ENCODE data around the gene CCDC60. TPM values are rescaled to one million over a fixed set of nuclear protein-coding genes. Genes with fewer than 3 reads are reported as not detected.

CCDC60 gene
- total and polyA plus RNA-seq, 8 donors, result 4.1 TPM; not detected in 7

DNA sequence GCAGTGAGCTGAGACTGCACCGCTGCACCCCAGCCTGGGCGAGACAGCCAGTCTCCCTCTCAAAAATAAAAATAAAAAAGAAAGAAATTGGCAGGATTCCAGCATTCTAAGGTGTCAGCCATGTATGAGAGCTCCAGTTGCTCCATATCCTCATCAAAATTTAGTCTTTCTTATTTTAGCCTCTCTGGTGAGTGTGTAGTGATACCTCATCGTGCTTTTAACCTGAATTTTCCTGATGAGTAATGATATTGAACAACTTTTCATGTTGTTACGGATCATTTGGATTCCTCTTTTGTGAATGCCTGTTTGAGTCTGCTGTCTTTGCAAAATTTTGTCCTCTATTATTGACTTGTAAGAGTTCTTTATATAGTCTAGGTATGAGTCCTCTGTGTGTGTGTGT lies 28.5 kb downstream of the CCDC60 start:
- H3K27me3 ChIP-seq, result no peaks in the 10 kb centered on the region
- WGBS, 5 donors, result 76 to 87% (median 82%) methylated on average over 4 of the region's 4 CpGs
- no peak for TF ChIP-seq POLR2A (IDR thresholded peaks at IDR 0.05)
- TF ChIP-seq POLR2AphosphoS5 (IDR thresholded peaks at IDR 0.05), result no peak
- TF ChIP-seq EP300 (IDR thresholded peaks at IDR 0.05), result no peak
- TF ChIP-seq, protein P1, sequence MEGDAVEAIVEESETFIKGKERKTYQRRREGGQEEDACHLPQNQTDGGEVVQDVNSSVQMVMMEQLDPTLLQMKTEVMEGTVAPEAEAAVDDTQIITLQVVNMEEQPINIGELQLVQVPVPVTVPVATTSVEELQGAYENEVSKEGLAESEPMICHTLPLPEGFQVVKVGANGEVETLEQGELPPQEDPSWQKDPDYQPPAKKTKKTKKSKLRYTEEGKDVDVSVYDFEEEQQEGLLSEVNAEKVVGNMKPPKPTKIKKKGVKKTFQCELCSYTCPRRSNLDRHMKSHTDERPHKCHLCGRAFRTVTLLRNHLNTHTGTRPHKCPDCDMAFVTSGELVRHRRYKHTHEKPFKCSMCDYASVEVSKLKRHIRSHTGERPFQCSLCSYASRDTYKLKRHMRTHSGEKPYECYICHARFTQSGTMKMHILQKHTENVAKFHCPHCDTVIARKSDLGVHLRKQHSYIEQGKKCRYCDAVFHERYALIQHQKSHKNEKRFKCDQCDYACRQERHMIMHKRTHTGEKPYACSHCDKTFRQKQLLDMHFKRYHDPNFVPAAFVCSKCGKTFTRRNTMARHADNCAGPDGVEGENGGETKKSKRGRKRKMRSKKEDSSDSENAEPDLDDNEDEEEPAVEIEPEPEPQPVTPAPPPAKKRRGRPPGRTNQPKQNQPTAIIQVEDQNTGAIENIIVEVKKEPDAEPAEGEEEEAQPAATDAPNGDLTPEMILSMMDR (IDR thresholded peaks at IDR 0.05), result no peak
- H3K4me1 ChIP-seq, result peaks cover 0 to 8% (median 4%) of the 10 kb centered on the region in 4 donors
- no peak overlapping the region for H3K4me3 ChIP-seq
- intact Hi-C loops (cut with DNase I; ENCODE audit: low total_unique reads), result no loop called here
- no peaks in the 10 kb centered on the region for H3K36me3 ChIP-seq
- no peaks in the 10 kb centered on the region for H3K9me3 ChIP-seq
- DNase-seq, result no peak
- H3K27ac ChIP-seq, result no peak overlapping the region

DNA sequence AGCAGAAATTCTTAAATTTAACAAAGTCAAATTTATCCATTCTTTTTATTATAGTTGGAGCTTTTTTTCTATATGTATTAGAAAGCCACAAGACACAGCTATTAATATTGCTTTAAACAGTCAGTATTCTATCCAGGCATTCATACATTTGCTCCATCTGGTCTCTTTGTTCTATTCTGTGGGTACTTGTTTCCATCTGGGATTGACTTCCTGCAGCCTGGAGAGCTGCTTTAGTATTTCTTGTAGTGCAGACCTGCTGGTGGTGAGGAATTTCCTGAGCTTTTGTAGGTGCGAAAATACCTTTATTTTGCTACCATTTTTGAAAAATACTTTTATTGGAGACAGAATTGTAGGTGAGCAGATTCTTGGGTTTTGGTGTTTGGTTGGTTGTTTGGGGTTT lies 29.0 kb downstream of the CCDC60 start:
- TF ChIP-seq EP300 (IDR thresholded peaks at IDR 0.05), result no peak
- TF ChIP-seq POLR2A (IDR thresholded peaks at IDR 0.05), result no peak
- WGBS, 5 donors, result 64 to 75% (median 73%) methylated on average over 1 of the region's 1 CpG
- H3K27ac ChIP-seq, result no peak overlapping the region

DNA sequence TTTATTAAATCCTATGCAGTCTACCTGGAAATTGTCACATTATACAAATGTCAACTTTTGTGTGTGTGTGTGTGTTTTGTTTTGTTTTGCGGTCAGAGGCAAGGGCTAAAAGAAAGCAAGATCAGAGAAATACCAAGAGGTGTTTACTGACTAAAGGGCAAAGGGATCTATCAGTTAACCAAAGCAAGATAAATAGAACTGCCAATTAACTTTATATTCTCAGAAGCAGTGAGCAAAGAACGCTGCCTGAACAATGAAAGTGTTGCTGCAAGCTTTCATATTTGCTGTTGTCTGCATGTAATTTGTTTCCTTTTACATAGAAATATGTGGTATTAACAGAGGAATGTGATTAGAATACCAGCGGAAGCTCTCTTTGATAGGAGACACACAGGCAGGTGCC lies 30.9 kb downstream of the CCDC60 start:
- Histone ChIP-seq H3K36me3 (no peaks in the 10 kb centered on the region), H3K27me3 (no peaks in the 10 kb centered on the region), H3K4me3 (no peak overlapping the region), H3K4me1 (peaks cover 0 to 23% (median 4%) of the 10 kb centered on the region in 4 donors), H3K27ac (no peak overlapping the region), H3K9me3 (no peaks in the 10 kb centered on the region)
- no peak for DNase-seq
- TF ChIP-seq POLR2AphosphoS5 (IDR thresholded peaks at IDR 0.05) (no peak), POLR2A (IDR thresholded peaks at IDR 0.05) (no peak), EP300 (IDR thresholded peaks at IDR 0.05) (no peak)
- TF ChIP-seq, protein P1 (IDR thresholded peaks at IDR 0.05), result no peak
- 23 to 42% (median 26%) methylated on average over 3 of the region's 3 CpGs for WGBS, 5 donors
- intact Hi-C loops (cut with DNase I; ENCODE audit: low total_unique reads), result no loop called here

More for the DNA sequence above, 29.0 kb downstream of the CCDC60 start:
- no peak for DNase-seq
- Histone ChIP-seq H3K4me1 (peaks cover 0 to 8% (median 4%) of the 10 kb centered on the region in 4 donors), H3K9me3 (no peaks in the 10 kb centered on the region), H3K4me3 (no peak overlapping the region), H3K27me3 (no peaks in the 10 kb centered on the region), H3K36me3 (no peaks in the 10 kb centered on the region)
- intact Hi-C loops (cut with DNase I; ENCODE audit: low total_unique reads), result no loop called here

DNA sequence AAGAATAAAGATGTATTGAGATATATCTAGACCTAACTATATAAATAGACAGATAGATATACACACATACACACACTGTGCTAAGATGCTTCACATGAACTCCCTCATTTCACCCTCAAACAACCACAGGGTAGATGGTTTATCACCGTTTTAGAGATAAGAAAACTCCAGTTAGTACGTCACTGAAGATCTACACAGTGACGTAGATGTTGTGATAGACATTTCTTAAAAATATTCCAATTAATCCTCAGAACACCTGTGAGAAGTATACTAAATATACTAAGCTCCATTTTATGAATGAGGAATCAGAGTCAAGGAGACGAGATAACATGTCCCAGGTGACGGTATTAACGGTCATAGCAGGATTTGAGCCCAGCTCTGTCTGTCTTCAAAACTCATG lies 31.5 kb downstream of the CCDC60 start:
- Histone ChIP-seq H3K36me3 (no peaks in the 10 kb centered on the region), H3K4me1 (peaks cover 0 to 24% (median 4%) of the 10 kb centered on the region in 4 donors), H3K27ac (no peak overlapping the region), H3K9me3 (no peaks in the 10 kb centered on the region), H3K4me3 (no peak overlapping the region), H3K27me3 (no peaks in the 10 kb centered on the region)
- intact Hi-C loops (cut with DNase I; ENCODE audit: low total_unique reads), result no loop called here
- 57 to 70% (median 64%) methylated on average over 6 of the region's 6 CpGs for WGBS, 5 donors
- no peak for DNase-seq
- no peak for TF ChIP-seq EP300 (IDR thresholded peaks at IDR 0.05)
- TF ChIP-seq POLR2AphosphoS5 (IDR thresholded peaks at IDR 0.05), result no peak
- TF ChIP-seq, protein P1 (IDR thresholded peaks at IDR 0.05), result no peak
- no peak for TF ChIP-seq POLR2A (IDR thresholded peaks at IDR 0.05)

DNA sequence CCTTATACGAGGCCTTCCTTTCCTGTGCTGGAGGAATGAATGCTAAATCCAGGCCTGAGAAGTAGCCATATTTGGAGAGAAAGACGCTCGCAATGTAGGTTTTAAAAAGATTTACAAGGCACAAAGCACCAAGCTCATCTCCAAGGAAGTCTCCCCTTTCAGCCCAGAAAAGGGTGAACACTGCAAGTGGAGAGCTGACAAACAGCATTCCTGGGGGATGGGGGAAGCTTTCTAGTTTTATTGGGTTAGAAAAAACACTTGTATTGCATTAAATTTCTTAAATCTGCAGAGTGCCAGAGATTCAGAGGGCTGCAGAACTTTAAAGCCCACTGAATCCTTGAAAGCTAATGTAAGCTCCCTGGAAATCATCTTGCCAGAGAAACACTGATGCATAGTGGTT lies 34.6 kb downstream of the CCDC60 start:
- Histone ChIP-seq H3K4me3 (no peak overlapping the region), H3K4me1 (peaks cover 0 to 24% (median 4%) of the 10 kb centered on the region in 4 donors), H3K36me3 (no peaks in the 10 kb centered on the region), H3K27me3 (no peaks in the 10 kb centered on the region), H3K9me3 (no peaks in the 10 kb centered on the region), H3K27ac (peak overlapping the region in 1 of 5 donors; percentile 45)
- DNase-seq, result no peak
- TF ChIP-seq POLR2AphosphoS5 (IDR thresholded peaks at IDR 0.05), result no peak
- TF ChIP-seq EP300 (IDR thresholded peaks at IDR 0.05), result no peak
- 61 to 81% (median 68%) methylated on average over 3 of the region's 3 CpGs for WGBS, 5 donors
- intact Hi-C loops (cut with DNase I; ENCODE audit: low total_unique reads), result no loop called here

All from stomach (tissue), 9 donors.